Panc1 (cell line): ENCODE results near the gene PPP1R15A. TPM values are rescaled to one million over a fixed set of nuclear protein-coding genes. Genes with fewer than 3 reads are reported as not detected.

ENCODE experiments used
- ATAC-seq: fragments of 200-7000 bp; cut with Tn5 transposase; 2 replicates; pipeline ENCODE4 v1.9.1; 2020; ENCODE audit warnings: mild to moderate bottlenecking, moderate library complexity
- Bru-seq: library from RNA; stranded (reverse); fragments of 400-500 nt; gene quantifications from one replicate; lab custom pipeline; 2021; lab: Mats Ljungman, UMichigan
- BruChase-seq, 2 experiments: library from RNA; stranded (reverse); fragments of 400-500 nt; gene quantifications; one replicate each; lab custom pipeline; 2021; lab: Mats Ljungman, UMichigan
- BruUV-seq: library from RNA; stranded (reverse); fragments of 400-500 nt; replicated peaks from 2 replicates; lab custom pipeline; 2021; lab: Mats Ljungman, UMichigan
- CTCF ChIA-PET: fragments of 300-600 bp; sonication (Branson Sonifier 250); formaldehyde crosslinking; loops from one replicate; lab custom pipeline; 2022; ENCODE audit warnings: antibody characterized with exemption; lab: Charles Lee
- POLR2A ChIA-PET: fragments of 300-600 bp; sonication (Branson Sonifier 250); formaldehyde crosslinking; loops from one replicate; lab custom pipeline; 2022; ENCODE audit warnings: antibody characterized with exemption; lab: Charles Lee
- DNase-seq: peaks from one replicate; pipeline ENCODE4 v3.0.0-alpha.2; 2010; ENCODE audit warnings: low read depth, low spot score
- H3K27ac ChIP-seq: 2 replicates; pipeline ENCODE4 v1.5.1; 2011; ENCODE audit warnings: mild to moderate bottlenecking, low read length, inconsistent platforms
- H3K27me3 ChIP-seq: fragments of 200-500 bp; sonication (Bioruptor generic); 2 replicates; pipeline ENCODE4 v1.6.0; 2014; ENCODE audit warnings: low read length, inconsistent platforms; ENCODE audit not compliant: control insufficient read depth, insufficient read depth
- H3K36me3 ChIP-seq: fragments of 200-500 bp; sonication (Bioruptor generic); 2 replicates; pipeline ENCODE4 v1.5.1; 2014; ENCODE audit warnings: inconsistent platforms, mild to moderate bottlenecking, low read length, moderate library complexity; ENCODE audit not compliant: control insufficient read depth, insufficient read depth
- H3K4me1 ChIP-seq: 2 replicates; pipeline ENCODE4 v1.5.1; 2011; ENCODE audit warnings: inconsistent platforms, mild to moderate bottlenecking, low read length, moderate library complexity; ENCODE audit not compliant: control insufficient read depth, insufficient read depth
- H3K4me3 ChIP-seq, 2 experiments: 2 replicates each; pipeline ENCODE4 v1.5.1; 2011 to 2012; ENCODE audit warnings: low read depth in 2 of 2, low read length in 2 of 2, mild to moderate bottlenecking in 2 of 2, inconsistent platforms in 1 of 2, moderate library complexity in 1 of 2
- H3K9me3 ChIP-seq: fragments of 200-500 bp; sonication (Bioruptor generic); 2 replicates; pipeline ENCODE4 v1.5.1; 2014; ENCODE audit warnings: low read depth, mild to moderate bottlenecking, inconsistent platforms, low read length, moderate library complexity; ENCODE audit not compliant: control insufficient read depth, insufficient read depth
- CTCF ChIP-seq: fragments of 450-650 bp; IDR thresholded peaks from 2 replicates; pipeline ENCODE4 v1.5.1; 2017; ENCODE audit warnings: mild to moderate bottlenecking
- POLR2AphosphoS5 ChIP-seq: IDR thresholded peaks from 2 replicates; pipeline ENCODE4 v1.6.1; 2012; ENCODE audit warnings: mild to moderate bottlenecking, low read depth, low read length, moderate library complexity
- REST ChIP-seq, 2 experiments: IDR thresholded peaks; 2 replicates each; pipeline ENCODE4 v1.6.1; 2011 to 2012; ENCODE audit warnings: low read depth in 2 of 2, control low read depth in 1 of 2, low read length in 1 of 2, mild to moderate bottlenecking in 1 of 2, moderate library complexity in 1 of 2; ENCODE audit not compliant: insufficient read depth in 1 of 2
- SIN3A ChIP-seq: IDR thresholded peaks from 2 replicates; pipeline ENCODE4 v1.6.1; 2012; ENCODE audit warnings: low read depth, mild to moderate bottlenecking, low read length, moderate library complexity, borderline replicate concordance; ENCODE audit not compliant: insufficient read depth
- TCF7L2 ChIP-seq: IDR thresholded peaks from 2 replicates; pipeline ENCODE4 v1.6.1; 2011; ENCODE audit warnings: mild to moderate bottlenecking, low read depth, low read length, inconsistent platforms
- in situ Hi-C: cut with HindIII; loops from 2 replicates; pipeline ENCODE4 v1.10.0; 2016; ENCODE audit warnings: low sequenced_read_pairs, low pct_unique_long_range_greater_than_20kb
- intact Hi-C: fragments of 100-400 bp; cut with micrococcal nuclease; formaldehyde crosslinking; loops from one replicate; pipeline ENCODE4 v1.10.0; 2022; ENCODE audit not compliant: unreplicated experiment
- long read RNA-seq: library from polyadenylated mRNA; unstranded; transcript quantifications from one replicate; pipeline ENCODE4 v2.0.0, GENCODE V29; 2021; ENCODE audit not compliant: unreplicated experiment
- polyA plus RNA-seq: library from polyadenylated mRNA; unstranded; fragments of >200 nt; gene quantifications from one replicate; pipeline ENCODE4 v1.2.1, GENCODE V29; 2012; ENCODE audit warnings: missing spikeins; ENCODE audit not compliant: insufficient read length
- total RNA-seq: library from RNA; stranded (reverse); gene quantifications from one replicate; pipeline ENCODE4 v1.2.1, GENCODE V29; 2021; ENCODE audit not compliant: unreplicated experiment

Gene PPP1R15A
- 27.1 TPM for total RNA-seq
- polyA plus RNA-seq = 21.8 TPM
- Bru-seq, nascent RNA = percentile 96 among the genes with signal in this experiment
- BruChase-seq, experiment 1, labeled RNA remaining after a 2-hour chase = percentile 92 among the genes with signal in this experiment
- BruChase-seq, experiment 2, labeled RNA remaining after a 6-hour chase = percentile 83 among the genes with signal in this experiment
- long read RNA-seq, transcript PPP1R15A-201 (3 exons, 2,378 nt) = major isoform, 95 of 121 reads
- long read RNA-seq, partial matches to known transcripts = 22 of 121 reads
- long read RNA-seq, other reads (novel, unspliced or antisense) = 3 of 121 reads

- TSS peak; percentile 81 for BruUV-seq
- intact Hi-C loops (no loop called here), in situ Hi-C loops (no loop called here)
- ChIA-PET POLR2A (interaction anchor here (0.6 kb wide), 2 partner anchors 30 to 32 kb away, joined by 3 to 8 read pairs; no protein-coding TSS in a partner anchor), CTCF (no interaction called here)
- Histone ChIP-seq H3K4me3 (peak within 1 kb of the TSS; percentile 84 to 99), H3K27me3 (no peaks in the 10 kb centered on the region), H3K27ac (peak within 1 kb of the TSS; percentile 93), H3K36me3 (peaks cover 10% of the 10 kb centered on the region; the same call in 1 of the 2 replicates), H3K4me1 (peaks cover 16% of the 10 kb centered on the region), H3K9me3 (no peaks in the 10 kb centered on the region)
- ATAC-seq (peak; percentile 79), DNase-seq (peak; percentile 93)
- TF ChIP-seq CTCF (no peak), SIN3A (peak; percentile 62; the same call in 1 of the 2 replicates), POLR2AphosphoS5 (peak; percentile 98)
These were observed at the start of gene PPP1R15A for GRCh38 chr19:48872182-48872883. TSS of gene PPP1R15A (plus strand) at chr19:48872421. CDS start at chr19:48873234, 813 bp downstream.

DNA sequence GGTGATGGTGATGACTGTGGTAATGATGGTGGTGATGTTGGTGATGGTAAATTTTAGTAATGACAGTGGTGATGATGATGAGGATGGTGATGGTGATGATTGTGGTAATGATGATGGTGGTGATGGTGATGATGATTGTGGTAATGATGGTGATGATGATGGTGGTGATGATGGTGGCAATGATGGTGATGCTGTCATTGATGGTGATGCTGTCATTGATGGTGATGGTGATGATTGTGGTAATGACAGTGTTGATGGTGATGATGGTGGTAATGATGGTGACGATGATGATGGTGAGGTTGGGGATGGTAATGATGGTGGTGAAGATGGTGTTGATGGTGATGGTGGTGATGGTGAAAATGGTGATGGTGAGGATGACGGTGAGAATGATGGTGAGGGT, 49.7 kb upstream of the PPP1R15A start:
- BruUV-seq = no TSS peak
- Histone ChIP-seq H3K27me3 (no peaks in the 10 kb centered on the region), H3K27ac (no peak overlapping the region), H3K4me3 (no peak overlapping the region), H3K4me1 (no peaks in the 10 kb centered on the region), H3K36me3 (no peaks in the 10 kb centered on the region), H3K9me3 (no peaks in the 10 kb centered on the region)
- ChIA-PET CTCF (no interaction called here), POLR2A (no interaction called here)
- TF ChIP-seq REST (IDR thresholded peaks at IDR 0.05; ENCODE audit: insufficient read depth in 1 of 2, low read depth in 2 of 2, low read length in 1 of 2) (no peak), TCF7L2 (no peak), SIN3A (no peak), CTCF (no peak), POLR2AphosphoS5 (no peak)
- in situ Hi-C loops = no loop called here
- intact Hi-C loops = no loop called here
- DNase-seq (no peak), ATAC-seq (no peak)
